ENCODE data around the gene CFAP46. TPM values are rescaled to one million over a fixed set of nuclear protein-coding genes. Genes with fewer than 3 reads are reported as not detected.

The CFAP46 gene
- polyA plus RNA-seq, 1 of the 3 experiments (the other 2 are of a cell fraction) = 3.9 TPM

DNA sequence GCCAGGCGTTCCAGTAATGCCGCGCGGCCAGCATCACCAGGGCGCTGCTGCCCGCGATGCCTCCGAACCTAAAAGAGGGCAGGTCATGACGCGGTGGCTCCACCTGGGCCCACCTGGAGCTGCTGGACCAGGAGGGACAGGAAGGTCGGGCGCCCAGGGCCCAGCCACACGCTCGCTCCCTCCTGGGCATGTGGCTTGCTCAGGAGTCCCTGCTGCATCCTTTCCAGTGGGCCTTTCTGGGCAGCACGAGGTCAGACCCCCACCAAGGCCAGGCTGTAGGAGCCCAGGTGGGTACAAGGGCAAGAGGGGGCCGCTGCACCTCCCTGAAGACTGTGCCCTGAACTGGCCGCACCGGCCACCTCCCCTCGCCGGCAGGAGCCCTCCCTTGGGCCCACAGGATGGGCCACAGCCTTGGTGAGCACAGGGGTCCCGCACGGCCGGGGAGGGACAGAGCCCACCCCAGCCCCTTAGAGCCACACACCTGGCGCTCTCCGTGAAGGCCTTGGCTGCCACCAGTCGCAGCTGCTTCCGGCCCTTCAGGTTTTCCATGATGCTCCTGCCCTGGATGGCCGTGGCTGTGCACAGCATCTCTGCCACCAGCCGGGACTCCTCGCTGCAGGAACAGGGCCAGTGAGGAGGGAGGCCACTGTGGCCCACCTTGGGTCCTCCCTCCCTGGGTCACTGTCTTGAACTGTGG lies 43.2 kb downstream of the CFAP46 start (continued):
- TF ChIP-seq, protein P1, sequence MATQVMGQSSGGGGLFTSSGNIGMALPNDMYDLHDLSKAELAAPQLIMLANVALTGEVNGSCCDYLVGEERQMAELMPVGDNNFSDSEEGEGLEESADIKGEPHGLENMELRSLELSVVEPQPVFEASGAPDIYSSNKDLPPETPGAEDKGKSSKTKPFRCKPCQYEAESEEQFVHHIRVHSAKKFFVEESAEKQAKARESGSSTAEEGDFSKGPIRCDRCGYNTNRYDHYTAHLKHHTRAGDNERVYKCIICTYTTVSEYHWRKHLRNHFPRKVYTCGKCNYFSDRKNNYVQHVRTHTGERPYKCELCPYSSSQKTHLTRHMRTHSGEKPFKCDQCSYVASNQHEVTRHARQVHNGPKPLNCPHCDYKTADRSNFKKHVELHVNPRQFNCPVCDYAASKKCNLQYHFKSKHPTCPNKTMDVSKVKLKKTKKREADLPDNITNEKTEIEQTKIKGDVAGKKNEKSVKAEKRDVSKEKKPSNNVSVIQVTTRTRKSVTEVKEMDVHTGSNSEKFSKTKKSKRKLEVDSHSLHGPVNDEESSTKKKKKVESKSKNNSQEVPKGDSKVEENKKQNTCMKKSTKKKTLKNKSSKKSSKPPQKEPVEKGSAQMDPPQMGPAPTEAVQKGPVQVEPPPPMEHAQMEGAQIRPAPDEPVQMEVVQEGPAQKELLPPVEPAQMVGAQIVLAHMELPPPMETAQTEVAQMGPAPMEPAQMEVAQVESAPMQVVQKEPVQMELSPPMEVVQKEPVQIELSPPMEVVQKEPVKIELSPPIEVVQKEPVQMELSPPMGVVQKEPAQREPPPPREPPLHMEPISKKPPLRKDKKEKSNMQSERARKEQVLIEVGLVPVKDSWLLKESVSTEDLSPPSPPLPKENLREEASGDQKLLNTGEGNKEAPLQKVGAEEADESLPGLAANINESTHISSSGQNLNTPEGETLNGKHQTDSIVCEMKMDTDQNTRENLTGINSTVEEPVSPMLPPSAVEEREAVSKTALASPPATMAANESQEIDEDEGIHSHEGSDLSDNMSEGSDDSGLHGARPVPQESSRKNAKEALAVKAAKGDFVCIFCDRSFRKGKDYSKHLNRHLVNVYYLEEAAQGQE (IDR thresholded peaks at IDR 0.05; ENCODE audit: low read depth, low read length) = no peak
- TF ChIP-seq POLR2AphosphoS5 (IDR thresholded peaks at IDR 0.05; ENCODE audit: low read depth, low read length) (no peak), TCF12 (IDR thresholded peaks at IDR 0.05) (no peak), TEAD4 (IDR thresholded peaks at IDR 0.05; ENCODE audit: borderline replicate concordance, insufficient read depth) (no peak)

- H2AFZ ChIP-seq (ENCODE audit: low read depth) = no peak overlapping the region
- no peak overlapping the region for H3K27ac ChIP-seq (ENCODE audit: low read depth in 2 of 2, low read length in 1 of 2)
- H3K9ac ChIP-seq = no peak overlapping the region
- DNase-seq = no peak
- H3K79me2 ChIP-seq (ENCODE audit: insufficient read depth) = no peaks in the 10 kb centered on the region
- TF ChIP-seq SMC3 (IDR thresholded peaks at IDR 0.05; ENCODE audit: low read depth, low read length) (no peak), POLR2AphosphoS5 (IDR thresholded peaks at IDR 0.05; ENCODE audit: low read depth, low read length) (no peak), GATA2 (CRISPR knock-in tag; IDR thresholded peaks at IDR 0.05) (no peak), JUND (IDR thresholded peaks at IDR 0.05) (no peak), RFX5 (IDR thresholded peaks at IDR 0.05; ENCODE audit: low read length) (no peak), NRF1 (IDR thresholded peaks at IDR 0.05; ENCODE audit: low read depth, low read length) (no peak), EZH2phosphoT487 (IDR thresholded peaks at IDR 0.05; ENCODE audit: borderline replicate concordance, low read depth) (no peak), ELF1 (IDR thresholded peaks at IDR 0.05) (no peak), FOXM1 (IDR thresholded peaks at IDR 0.05; ENCODE audit: low read depth) (no peak), TCF12 (IDR thresholded peaks at IDR 0.05) (no peak), GABPA (IDR thresholded peaks at IDR 0.05; ENCODE audit: low read depth) (no peak), EP300 (IDR thresholded peaks at IDR 0.05; ENCODE audit: borderline replicate concordance in 1 of 2, low read depth in 1 of 2, low read length in 1 of 2) (no peak), MEF2A (IDR thresholded peaks at IDR 0.05; ENCODE audit: borderline replicate concordance, low read depth) (no peak), NFIC (IDR thresholded peaks at IDR 0.05; ENCODE audit: borderline replicate concordance) (no peak), TAF1 (IDR thresholded peaks at IDR 0.05; ENCODE audit: borderline replicate concordance, low read depth, low read length) (no peak)
- H3K4me2 ChIP-seq = no peak overlapping the region
- H3K27me3 ChIP-seq (ENCODE audit: insufficient read depth) = no peaks in the 10 kb centered on the region; the same call in 1 of the 2 replicates
- no peak overlapping the region for H3K4me3 ChIP-seq (ENCODE audit: low read depth in 2 of 2, low read length in 1 of 2)
- no peaks in the 10 kb centered on the region for H3K9me2 ChIP-seq
- H3K36me3 ChIP-seq (replicated peaks in 1 of 2; ENCODE audit: control insufficient read depth in 1 of 2, insufficient read depth in 2 of 2, low read length in 1 of 2) = no peaks in the 10 kb centered on the region
- H3K4me1 ChIP-seq (ENCODE audit: control insufficient read depth in 1 of 2, insufficient read depth in 2 of 2, low read depth in 1 of 2, low read length in 1 of 2) = no peaks in the 10 kb centered on the region
- 35% methylated on average over 7 of the region's 12 CpGs for WGBS (ENCODE audit: low lambda C conversion rate)
- H3F3A ChIP-seq (replicated peaks; ENCODE audit: insufficient read depth) = no peaks in the 10 kb centered on the region
- no peaks in the 10 kb centered on the region for H3K9me3 ChIP-seq
- ChIA-PET POLR2A (no interaction called here), CTCF (interaction anchor here (0.9 to 4.1 kb wide), 4 partner anchors 13 to 244 kb away, joined by 3 to 19 read pairs (median 5); no protein-coding TSS in a partner anchor)
- no peaks in the 10 kb centered on the region for H4K20me1 ChIP-seq (ENCODE audit: insufficient read depth)
Measured at GRCh38 chr10:132898391-132899053, 43.8 kb downstream of the CFAP46 start.
